Lower lobe of right lung (tissue), 2 donors: ENCODE measurements around the gene MX1. TPM values are rescaled to one million over a fixed set of nuclear protein-coding genes. Genes with fewer than 3 reads are reported as not detected.

ENCODE experiments used
- ATAC-seq, 2 donors: fragments of 200-7000 bp; cut with Tn5 transposase; one replicate each; pipeline ENCODE4 v1.9.1; 2020 to 2022; ENCODE audit warnings: mild to moderate bottlenecking in 2 of 2, moderate library complexity in 2 of 2
- DNase-seq: peaks from one replicate; pipeline ENCODE4 v3.0.0-alpha.2; 2020
- H3K27ac ChIP-seq: fragments of 200-600 bp; one replicate; pipeline ENCODE4 v1.8.0; 2022
- H3K27me3 ChIP-seq: fragments of 200-600 bp; one replicate; pipeline ENCODE4 v1.8.0; 2022; ENCODE audit warnings: low read depth
- H3K36me3 ChIP-seq: fragments of 200-600 bp; one replicate; pipeline ENCODE4 v1.8.0; 2022; ENCODE audit warnings: mild to moderate bottlenecking
- H3K4me1 ChIP-seq: fragments of 200-600 bp; one replicate; pipeline ENCODE4 v1.8.0; 2022
- H3K4me3 ChIP-seq: fragments of 200-600 bp; one replicate; pipeline ENCODE4 v1.8.0; 2022; ENCODE audit warnings: mild to moderate bottlenecking
- H3K9me3 ChIP-seq: fragments of 200-600 bp; one replicate; pipeline ENCODE4 v1.8.0; 2022
- CTCF ChIP-seq: fragments of 200-600 bp; IDR thresholded peaks from one replicate; pipeline ENCODE4 v1.8.0; 2022; ENCODE audit warnings: antibody characterized with exemption, mild to moderate bottlenecking
- intact Hi-C: fragments of 100-400 bp; cut with DNase I; formaldehyde crosslinking; loops from one replicate; pipeline ENCODE4 v1.11.0; 2022
- total RNA-seq: library from RNA; stranded (reverse); fragmentation: NEBNext Ultra II Directional; extraction: Animal tissue kit (Norgen Biotek cat#: 25700); gene quantifications from one replicate; pipeline ENCODE4 v1.2.1, GENCODE V29; 2021
- donor health status: DM: no; HTN: yes; CAD: no; lungs with severe emphysema.

The MX1 gene
- total RNA-seq, 1 donor from 2014 or later = 211 TPM

- intact Hi-C loops = no loop called here
- Histone ChIP-seq H3K4me1 (no peaks in the 10 kb centered on the region), H3K4me3 (no peak overlapping the region), H3K27me3 (no peaks in the 10 kb centered on the region), H3K36me3 (peaks cover 61% of the 10 kb centered on the region), H3K9me3 (no peaks in the 10 kb centered on the region), H3K27ac (no peak overlapping the region)
- DNase-seq = no peak
- no peak for ATAC-seq
- TF ChIP-seq CTCF = no peak
These were observed 32.1 kb downstream of the MX1 start for GRCh38 chr21:41458121-41458520.

- no peak for ATAC-seq
- intact Hi-C loops = no loop called here
- Histone ChIP-seq H3K9me3 (no peaks in the 10 kb centered on the region), H3K4me1 (no peaks in the 10 kb centered on the region), H3K27me3 (no peaks in the 10 kb centered on the region), H3K36me3 (peaks cover 57% of the 10 kb centered on the region), H3K27ac (no peak overlapping the region), H3K4me3 (no peak overlapping the region)
- TF ChIP-seq CTCF = no peak
- DNase-seq = no peak
These were observed 32.5 kb downstream of the MX1 start for GRCh38 chr21:41458559-41458958.

GRCh38 chr21:41459884-41460534 lies 34.0 kb downstream of the MX1 start:
- Histone ChIP-seq H3K9me3 (no peaks in the 10 kb centered on the region), H3K4me3 (no peak overlapping the region), H3K36me3 (peaks cover 42% of the 10 kb centered on the region), H3K27me3 (no peaks in the 10 kb centered on the region), H3K4me1 (no peaks in the 10 kb centered on the region), H3K27ac (no peak overlapping the region)
- TF ChIP-seq CTCF = no peak
- peak; percentile 8 to 29 for ATAC-seq
- intact Hi-C loops = loop anchor here (5.0 kb wide), 1 partner anchor 178 kb away; no protein-coding TSS in a partner anchor
- no peak for DNase-seq

GRCh38 chr21:41460578-41461527 lies 34.8 kb downstream of the MX1 start:
- intact Hi-C loops = loop anchor here (5.0 kb wide), 1 partner anchor 179 kb away; no protein-coding TSS in a partner anchor
- peak; percentile 86 to 90 for ATAC-seq

More at GRCh38 chr21:41460578-41461527, 34.8 kb downstream of the MX1 start:
- Histone ChIP-seq H3K4me1 (no peaks in the 10 kb centered on the region), H3K9me3 (no peaks in the 10 kb centered on the region), H3K36me3 (peaks cover 41% of the 10 kb centered on the region), H3K4me3 (no peak overlapping the region), H3K27ac (no peak overlapping the region), H3K27me3 (no peaks in the 10 kb centered on the region)
- DNase-seq = peak; percentile 83
- peak; percentile 80 for TF ChIP-seq CTCF
